ENCODE measurements around the gene NKX1-1. TPM values are rescaled to one million over a fixed set of nuclear protein-coding genes. Genes with fewer than 3 reads are reported as not detected.
A peak's percentile ranks its signal among the peaks of the same experiment; 100 is the strongest.

NKX1-1 gene
- total RNA-seq, 4 donors from 2014 or later, result not detected

DNA sequence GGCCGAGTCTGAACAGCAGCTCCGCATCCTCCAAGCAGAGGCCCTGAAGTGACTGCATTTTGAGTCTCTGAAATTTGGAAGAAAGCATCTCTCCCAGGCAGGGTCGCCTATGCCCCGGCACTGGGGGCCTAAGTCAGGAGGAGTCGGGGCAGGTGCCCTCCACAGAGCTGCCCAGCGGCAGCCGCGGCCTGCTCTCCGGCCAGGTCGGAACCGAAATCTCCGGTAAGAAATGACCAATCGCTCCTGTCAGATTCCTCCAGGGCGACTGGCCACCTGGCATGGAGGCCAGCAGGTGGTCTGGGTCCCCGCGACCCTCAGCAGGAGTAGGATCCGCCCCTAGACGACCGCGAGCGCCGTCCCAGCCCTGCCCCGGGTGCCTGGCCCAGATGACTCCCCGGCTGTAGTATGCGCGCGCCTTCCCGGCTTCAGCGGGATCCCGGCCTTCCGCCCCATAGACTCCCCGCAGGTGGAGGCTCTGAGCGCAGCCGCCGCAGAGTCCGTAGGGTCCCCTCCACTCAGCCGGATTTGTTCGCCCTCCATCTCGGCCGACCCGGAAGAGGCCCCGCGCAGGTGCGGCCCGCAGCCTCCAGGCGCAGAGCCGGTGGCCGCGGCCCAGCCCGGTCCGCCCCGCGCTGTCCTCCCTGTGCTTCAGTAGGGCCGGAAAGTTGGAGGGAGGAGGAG is 1.5 kb downstream of the NKX1-1 start:
- Histone ChIP-seq H3K4me1 (peaks cover 50% of the 10 kb centered on the region), H3K36me3 (no peaks in the 10 kb centered on the region), H3K27me3 (peaks cover 100% of the 10 kb centered on the region), H3K27ac (no peak overlapping the region), H3K4me3 (no peak overlapping the region), H3K9me3 (no peaks in the 10 kb centered on the region)
- TF ChIP-seq, protein P1, sequence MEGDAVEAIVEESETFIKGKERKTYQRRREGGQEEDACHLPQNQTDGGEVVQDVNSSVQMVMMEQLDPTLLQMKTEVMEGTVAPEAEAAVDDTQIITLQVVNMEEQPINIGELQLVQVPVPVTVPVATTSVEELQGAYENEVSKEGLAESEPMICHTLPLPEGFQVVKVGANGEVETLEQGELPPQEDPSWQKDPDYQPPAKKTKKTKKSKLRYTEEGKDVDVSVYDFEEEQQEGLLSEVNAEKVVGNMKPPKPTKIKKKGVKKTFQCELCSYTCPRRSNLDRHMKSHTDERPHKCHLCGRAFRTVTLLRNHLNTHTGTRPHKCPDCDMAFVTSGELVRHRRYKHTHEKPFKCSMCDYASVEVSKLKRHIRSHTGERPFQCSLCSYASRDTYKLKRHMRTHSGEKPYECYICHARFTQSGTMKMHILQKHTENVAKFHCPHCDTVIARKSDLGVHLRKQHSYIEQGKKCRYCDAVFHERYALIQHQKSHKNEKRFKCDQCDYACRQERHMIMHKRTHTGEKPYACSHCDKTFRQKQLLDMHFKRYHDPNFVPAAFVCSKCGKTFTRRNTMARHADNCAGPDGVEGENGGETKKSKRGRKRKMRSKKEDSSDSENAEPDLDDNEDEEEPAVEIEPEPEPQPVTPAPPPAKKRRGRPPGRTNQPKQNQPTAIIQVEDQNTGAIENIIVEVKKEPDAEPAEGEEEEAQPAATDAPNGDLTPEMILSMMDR (IDR thresholded peaks at IDR 0.05), result no peak
- no peak for TF ChIP-seq POLR2A (IDR thresholded peaks at IDR 0.05)
- no peak for TF ChIP-seq POLR2AphosphoS5 (IDR thresholded peaks at IDR 0.05)
- TF ChIP-seq EP300 (IDR thresholded peaks at IDR 0.05), result no peak
- peak in 1 of 2 donors; percentile 73 for DNase-seq (ENCODE audit: low spot score in 2 of 2)
- WGBS, result 0% methylated on average over 1 of the region's 54 CpGs

DNA sequence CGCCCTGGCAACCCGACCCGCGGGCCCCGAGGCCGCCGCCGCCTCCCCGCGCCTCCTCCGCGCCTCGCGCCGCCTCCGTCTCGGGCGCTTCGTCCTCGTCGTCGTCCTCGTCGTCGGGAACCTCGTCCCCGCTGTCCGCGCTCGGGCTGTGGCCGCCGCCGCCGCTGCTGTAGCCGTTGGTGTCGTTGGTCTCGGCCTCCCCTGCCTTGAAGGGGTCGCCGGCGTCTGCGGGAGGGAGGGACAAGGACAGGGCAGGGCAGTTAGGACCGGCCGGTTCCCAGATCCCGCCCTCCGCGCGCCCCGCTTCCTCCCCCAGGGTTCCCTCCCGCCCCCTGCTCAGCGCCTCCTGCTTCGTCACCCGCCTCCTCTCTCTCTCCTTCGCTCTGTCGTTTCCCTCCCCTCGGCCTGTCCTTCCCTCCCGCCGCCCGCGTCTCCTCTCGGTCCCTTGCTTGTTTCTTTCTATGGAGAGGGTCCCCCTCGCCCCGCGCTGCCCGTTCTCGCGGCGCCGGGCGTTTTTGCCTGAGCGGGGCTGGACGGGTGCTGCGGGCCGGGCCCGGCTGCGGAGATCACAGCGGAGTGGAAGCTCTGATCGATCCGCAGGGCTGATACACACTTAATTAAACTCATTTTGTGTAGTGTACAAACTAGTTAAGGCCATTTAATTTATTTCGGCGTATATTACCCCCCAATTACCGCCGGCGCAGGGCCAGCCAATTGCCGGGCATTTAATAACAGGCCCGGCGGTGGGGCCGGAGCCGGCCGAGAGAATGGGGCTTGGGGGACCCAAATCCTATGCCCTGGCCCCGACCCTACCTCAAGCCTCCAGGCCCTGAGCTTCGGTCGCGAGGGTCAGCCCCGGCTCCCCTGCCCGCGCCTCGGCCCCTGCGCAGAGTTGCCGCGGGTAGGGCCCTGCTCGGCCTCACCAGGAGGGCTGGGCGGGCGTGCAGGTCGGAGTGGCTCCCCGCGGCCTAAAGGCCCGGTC is 2.4 kb downstream of the NKX1-1 start:
- no peaks in the 10 kb centered on the region for H3K36me3 ChIP-seq
- H3K27ac ChIP-seq, result no peak overlapping the region
- H3K27me3 ChIP-seq, result peaks cover 97% of the 10 kb centered on the region
- no peaks in the 10 kb centered on the region for H3K9me3 ChIP-seq
- 8% methylated on average over 40 of the region's 107 CpGs for WGBS
- TF ChIP-seq POLR2A (IDR thresholded peaks at IDR 0.05) (no peak), POLR2AphosphoS5 (IDR thresholded peaks at IDR 0.05) (no peak), EP300 (IDR thresholded peaks at IDR 0.05) (no peak)
- TF ChIP-seq, protein P1 (IDR thresholded peaks at IDR 0.05), result no peak
- peak in 1 of 2 donors; percentile 49 for DNase-seq (ENCODE audit: low spot score in 2 of 2)
- peak overlapping the region; percentile 22 for H3K4me3 ChIP-seq
- H3K4me1 ChIP-seq, result peaks cover 50% of the 10 kb centered on the region

- H3K4me3 ChIP-seq, result peak overlapping the region; percentile 22
- H3K27ac ChIP-seq, result no peak overlapping the region
- no peaks in the 10 kb centered on the region for H3K9me3 ChIP-seq
- H3K4me1 ChIP-seq, result peaks cover 50% of the 10 kb centered on the region
- H3K27me3 ChIP-seq, result peaks cover 90% of the 10 kb centered on the region
- TF ChIP-seq POLR2A (IDR thresholded peaks at IDR 0.05), result no peak
- TF ChIP-seq, protein P1 (IDR thresholded peaks at IDR 0.05), result no peak
- TF ChIP-seq POLR2AphosphoS5 (IDR thresholded peaks at IDR 0.05), result no peak
- no peak for TF ChIP-seq EP300 (IDR thresholded peaks at IDR 0.05)
- DNase-seq (ENCODE audit: low spot score in 2 of 2), result peak in 1 of 2 donors; percentile 46
- H3K36me3 ChIP-seq, result no peaks in the 10 kb centered on the region
- WGBS, result no CpG with 5 or more reads among the region's 58 CpGs
Observed at GRCh38 chr4:1403177-1403583, 3.1 kb downstream of the NKX1-1 start.

DNA sequence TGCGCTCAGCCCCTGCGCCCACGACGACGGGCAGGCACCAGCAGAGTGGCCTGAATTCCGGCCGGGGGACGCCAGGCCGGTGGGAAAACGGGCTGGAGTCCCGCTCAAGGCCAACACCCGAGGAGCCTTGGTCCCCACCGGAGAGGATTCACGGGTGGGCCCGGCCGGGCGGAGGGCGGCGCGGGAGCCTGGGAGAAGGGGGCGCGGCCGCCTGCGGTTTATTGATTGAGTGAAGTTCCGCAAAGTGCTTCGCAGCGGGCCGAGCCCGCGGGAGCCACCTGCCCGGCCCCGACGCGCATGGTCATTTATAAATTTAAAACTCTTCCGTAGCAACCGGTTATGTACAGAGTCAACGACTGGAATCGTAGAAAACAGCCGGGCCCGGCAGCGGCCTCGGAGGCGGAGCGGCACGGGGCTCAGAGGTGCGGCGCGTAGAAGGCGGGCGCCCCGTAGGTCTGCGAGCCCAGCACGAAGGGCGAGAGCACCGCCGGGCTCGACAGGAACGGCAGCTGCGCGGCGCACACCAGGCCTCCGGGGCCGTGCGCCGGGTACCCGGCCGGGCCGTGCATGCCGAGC is 3.6 kb downstream of the NKX1-1 start:
- peak in 1 of 2 donors; percentile 46 for DNase-seq (ENCODE audit: low spot score in 2 of 2)
- WGBS, result 1% methylated on average over 45 of the region's 69 CpGs
- Histone ChIP-seq H3K4me3 (peak overlapping the region; percentile 22), H3K27ac (no peak overlapping the region), H3K27me3 (peaks cover 84% of the 10 kb centered on the region), H3K4me1 (peaks cover 45% of the 10 kb centered on the region), H3K9me3 (no peaks in the 10 kb centered on the region), H3K36me3 (no peaks in the 10 kb centered on the region)
- no peak for TF ChIP-seq EP300 (IDR thresholded peaks at IDR 0.05)

- H3K4me1 ChIP-seq, result peaks cover 40% of the 10 kb centered on the region
- peak in 1 of 2 donors; percentile 54 for DNase-seq (ENCODE audit: low spot score in 2 of 2)
- no peak overlapping the region for H3K27ac ChIP-seq
- 4% methylated on average over 8 of the region's 24 CpGs for WGBS
- H3K9me3 ChIP-seq, result no peaks in the 10 kb centered on the region
- no peaks in the 10 kb centered on the region for H3K36me3 ChIP-seq
- H3K4me3 ChIP-seq, result no peak overlapping the region
- H3K27me3 ChIP-seq, result peaks cover 79% of the 10 kb centered on the region
- TF ChIP-seq POLR2A (IDR thresholded peaks at IDR 0.05) (no peak), EP300 (IDR thresholded peaks at IDR 0.05) (no peak), POLR2AphosphoS5 (IDR thresholded peaks at IDR 0.05) (no peak)
- TF ChIP-seq, protein P1 (IDR thresholded peaks at IDR 0.05), result no peak
Observed at GRCh38 chr4:1402021-1402515, 4.2 kb downstream of the NKX1-1 start.

All from suprapubic skin (tissue), 4 donors.